GM21723 (cell line): ENCODE data around the gene PSMB2.

Experiments used
- ATAC-seq: cut with Tn5 transposase; IDR thresholded peaks from one replicate; pipeline ENCODE4 v1.9.1; 2021; ENCODE audit warnings: mild to moderate bottlenecking, moderate library complexity; ENCODE audit not compliant: unreplicated experiment

The PSMB2 gene

DNA sequence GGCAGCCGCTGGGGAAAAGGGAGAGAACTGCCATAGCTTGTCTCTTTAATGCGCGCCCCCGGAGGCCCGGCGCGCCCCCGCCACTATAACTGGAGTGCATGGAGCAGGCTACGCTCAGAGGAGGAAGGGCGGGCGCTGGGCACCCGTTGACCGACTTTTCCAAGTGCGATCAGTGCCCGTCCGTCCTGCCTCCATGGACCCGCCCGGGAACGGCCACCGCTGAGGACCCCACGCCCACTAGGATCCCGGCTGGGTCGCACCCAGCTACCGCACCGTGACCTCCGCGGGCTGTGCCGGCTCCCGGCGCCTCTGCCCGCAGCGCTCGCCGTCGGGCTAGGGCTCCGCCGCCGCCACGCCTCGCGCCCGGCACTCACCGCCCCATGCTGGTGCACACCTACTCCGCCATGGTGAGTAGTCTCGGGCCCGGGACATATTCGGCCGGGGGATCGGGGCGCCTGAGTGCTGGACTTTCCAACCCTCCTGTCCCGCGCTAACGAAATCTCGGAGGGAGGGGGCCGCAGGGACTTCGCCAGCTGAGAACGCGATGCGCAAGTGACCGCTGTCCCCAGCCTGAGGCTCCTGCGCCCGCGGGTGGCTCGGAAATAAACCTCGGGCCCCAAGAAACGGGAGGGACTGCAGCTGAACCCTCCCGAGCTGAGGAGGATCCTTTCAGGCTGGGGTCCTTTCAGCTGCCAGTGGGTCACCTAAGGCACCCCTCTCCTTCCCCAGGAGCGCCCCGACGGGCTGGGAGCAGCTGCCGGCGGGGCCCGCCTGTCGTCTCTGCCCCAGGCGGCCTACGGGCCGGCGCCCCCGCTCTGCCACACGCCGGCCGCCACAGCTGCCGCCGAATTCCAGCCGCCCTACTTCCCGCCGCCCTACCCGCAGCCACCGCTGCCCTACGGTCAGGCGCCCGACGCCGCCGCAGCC lies 67.9 kb downstream of the PSMB2 start, which contains the start of gene TFAP2E:
TFAP2E (plus strand) TSS at position 117 of the 927 bp plus-strand sequence; CDS start at position 381, 264 bp downstream.
- no peak for ATAC-seq

- ATAC-seq: no peak
Measured at GRCh38 chr1:35572296-35572695, 69.0 kb downstream of the PSMB2 start.

DNA sequence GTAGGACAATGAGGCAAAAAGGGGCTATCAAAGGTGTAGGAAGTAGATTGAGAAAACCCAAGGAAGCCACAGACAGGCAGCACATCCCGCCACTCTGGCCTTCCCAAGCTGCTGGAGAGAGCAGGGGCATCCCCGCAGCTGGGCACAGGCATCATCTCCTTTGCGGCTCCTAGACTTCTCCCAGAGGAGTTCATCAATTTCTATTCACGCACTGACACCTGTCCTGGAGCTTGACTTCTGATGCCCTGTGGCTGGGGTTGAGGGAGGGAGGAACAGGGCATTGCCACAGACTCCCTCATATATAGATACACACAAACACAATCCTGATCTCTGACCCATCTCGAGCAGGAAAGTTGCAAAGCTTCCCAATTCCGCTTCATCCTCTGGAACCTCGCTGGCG lies 70.1 kb downstream of the PSMB2 start:
- ATAC-seq: no peak

DNA sequence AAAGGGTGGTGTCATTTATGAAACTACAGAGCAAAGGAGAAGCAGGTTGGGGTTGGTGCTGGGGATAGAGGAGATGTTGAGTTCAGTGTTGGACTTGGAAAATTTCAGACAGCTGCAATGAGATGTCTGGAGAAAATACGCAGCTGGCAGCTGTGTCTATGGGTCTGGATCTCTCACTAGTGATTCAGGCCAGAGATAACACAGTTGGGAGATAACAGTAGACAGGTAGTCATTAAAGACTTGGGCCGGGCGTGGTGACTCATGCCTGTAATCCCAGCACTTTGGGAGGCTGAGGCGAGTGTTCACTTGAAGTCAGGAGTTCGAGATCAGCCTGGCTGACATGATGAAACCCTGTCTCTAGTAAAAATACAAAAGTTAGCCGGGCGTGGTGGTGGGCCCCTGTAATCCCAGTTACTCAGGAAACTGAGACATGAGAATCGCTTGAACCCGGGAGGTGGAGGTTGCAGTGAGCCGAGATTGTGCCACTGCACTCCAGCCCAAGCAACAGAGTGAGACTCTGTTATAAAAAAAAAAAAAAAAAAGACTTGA lies 70.7 kb downstream of the PSMB2 start:
- no peak for ATAC-seq

- no peak for ATAC-seq
Measured at GRCh38 chr1:35569936-35570335, 71.4 kb downstream of the PSMB2 start.

DNA sequence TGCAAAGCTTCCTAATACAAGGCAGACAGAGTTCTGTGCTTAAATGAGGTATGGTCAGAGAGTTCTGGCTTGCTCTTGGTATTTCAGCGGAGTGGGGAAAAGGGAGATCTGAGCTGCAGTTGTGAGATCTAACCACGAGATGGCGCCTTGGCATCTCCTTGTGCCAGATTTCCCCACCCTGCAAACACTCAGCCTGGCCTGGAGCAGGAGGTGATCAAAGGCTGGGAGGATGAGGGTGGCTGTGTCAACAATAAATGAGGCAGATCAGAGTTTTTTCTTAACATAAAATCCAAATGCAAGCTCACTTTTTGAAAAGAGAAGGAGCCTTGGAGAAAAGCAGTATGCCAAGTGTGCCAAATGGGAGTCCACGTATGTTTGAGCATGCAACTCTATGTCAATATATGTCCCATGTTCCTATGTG lies 72.3 kb downstream of the PSMB2 start:
- ATAC-seq: no peak

GRCh38 chr1:35567947-35568558 lies 73.3 kb downstream of the PSMB2 start:
- ATAC-seq: no peak

DNA sequence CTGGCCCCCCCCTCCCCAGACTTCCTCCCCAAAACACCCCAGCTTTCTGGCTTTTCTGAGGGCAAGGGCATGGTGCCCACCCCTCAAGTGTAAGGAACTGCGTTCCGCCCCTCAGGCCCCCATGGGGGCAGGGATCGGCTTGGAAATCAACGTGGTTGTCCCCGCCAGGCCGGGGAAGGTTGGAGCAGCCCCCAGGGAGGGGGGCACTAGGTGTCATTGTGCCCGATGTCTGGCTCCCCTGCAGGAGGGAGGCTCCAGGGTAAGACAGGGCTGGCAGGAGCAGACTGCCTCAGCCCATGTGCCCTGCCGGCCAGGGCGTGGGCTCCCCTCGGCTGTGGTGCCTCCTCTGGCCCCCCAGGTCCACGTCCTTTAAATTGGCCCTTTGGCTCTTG lies 75.6 kb downstream of the PSMB2 start:
- no peak for ATAC-seq

- no peak for ATAC-seq
Measured at GRCh38 chr1:35564884-35565741, 76.2 kb downstream of the PSMB2 start.

- no peak for ATAC-seq
Measured at GRCh38 chr1:35564037-35564883, 77.1 kb downstream of the PSMB2 start.

GRCh38 chr1:35563166-35563565 lies 78.2 kb downstream of the PSMB2 start:
- no peak for ATAC-seq

- no peak for ATAC-seq
Measured at GRCh38 chr1:35561972-35562680, 79.2 kb downstream of the PSMB2 start.

GRCh38 chr1:35561297-35561971 lies 79.9 kb downstream of the PSMB2 start:
- no peak for ATAC-seq

DNA sequence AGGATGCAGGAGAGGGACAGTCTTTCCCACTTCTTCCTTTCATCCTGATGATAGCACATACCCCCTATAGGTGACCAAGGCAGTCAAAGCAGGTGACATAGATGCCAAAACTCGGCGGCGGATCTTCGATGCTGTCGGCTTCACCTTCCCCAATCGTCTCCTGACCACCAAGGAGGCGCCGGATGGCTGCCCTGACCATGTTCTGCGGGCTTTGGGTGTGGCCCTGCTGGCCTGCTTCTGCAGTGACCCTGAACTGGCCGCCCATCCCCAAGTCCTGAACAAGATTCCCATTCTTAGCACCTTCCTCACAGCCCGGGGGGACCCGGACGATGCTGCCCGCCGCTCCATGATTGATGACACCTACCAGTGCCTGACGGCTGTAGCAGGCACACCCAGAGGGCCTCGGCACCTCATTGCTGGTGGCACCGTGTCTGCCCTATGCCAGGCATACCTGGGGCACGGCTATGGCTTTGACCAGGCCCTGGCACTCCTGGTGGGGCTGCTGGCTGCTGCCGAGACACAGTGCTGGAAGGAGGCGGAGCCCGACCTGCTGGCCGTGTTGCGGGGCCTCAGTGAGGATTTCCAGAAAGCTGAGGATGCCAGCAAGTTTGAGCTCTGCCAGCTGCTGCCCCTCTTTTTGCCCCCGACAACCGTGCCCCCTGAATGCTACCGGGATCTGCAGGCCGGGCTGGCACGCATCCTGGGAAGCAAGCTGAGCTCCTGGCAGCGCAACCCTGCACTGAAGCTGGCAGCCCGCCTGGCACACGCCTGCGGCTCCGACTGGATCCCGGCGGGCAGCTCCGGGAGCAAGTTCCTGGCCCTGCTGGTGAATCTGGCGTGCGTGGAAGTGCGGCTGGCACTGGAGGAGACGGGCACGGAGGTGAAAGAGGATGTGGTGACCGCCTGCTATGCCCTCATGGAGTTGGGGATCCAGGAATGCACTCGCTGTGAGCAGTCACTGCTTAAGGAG lies 80.8 kb downstream of the PSMB2 start:
- ATAC-seq: no peak

GRCh38 chr1:35559317-35559944 lies 81.9 kb downstream of the PSMB2 start:
- no peak for ATAC-seq

DNA sequence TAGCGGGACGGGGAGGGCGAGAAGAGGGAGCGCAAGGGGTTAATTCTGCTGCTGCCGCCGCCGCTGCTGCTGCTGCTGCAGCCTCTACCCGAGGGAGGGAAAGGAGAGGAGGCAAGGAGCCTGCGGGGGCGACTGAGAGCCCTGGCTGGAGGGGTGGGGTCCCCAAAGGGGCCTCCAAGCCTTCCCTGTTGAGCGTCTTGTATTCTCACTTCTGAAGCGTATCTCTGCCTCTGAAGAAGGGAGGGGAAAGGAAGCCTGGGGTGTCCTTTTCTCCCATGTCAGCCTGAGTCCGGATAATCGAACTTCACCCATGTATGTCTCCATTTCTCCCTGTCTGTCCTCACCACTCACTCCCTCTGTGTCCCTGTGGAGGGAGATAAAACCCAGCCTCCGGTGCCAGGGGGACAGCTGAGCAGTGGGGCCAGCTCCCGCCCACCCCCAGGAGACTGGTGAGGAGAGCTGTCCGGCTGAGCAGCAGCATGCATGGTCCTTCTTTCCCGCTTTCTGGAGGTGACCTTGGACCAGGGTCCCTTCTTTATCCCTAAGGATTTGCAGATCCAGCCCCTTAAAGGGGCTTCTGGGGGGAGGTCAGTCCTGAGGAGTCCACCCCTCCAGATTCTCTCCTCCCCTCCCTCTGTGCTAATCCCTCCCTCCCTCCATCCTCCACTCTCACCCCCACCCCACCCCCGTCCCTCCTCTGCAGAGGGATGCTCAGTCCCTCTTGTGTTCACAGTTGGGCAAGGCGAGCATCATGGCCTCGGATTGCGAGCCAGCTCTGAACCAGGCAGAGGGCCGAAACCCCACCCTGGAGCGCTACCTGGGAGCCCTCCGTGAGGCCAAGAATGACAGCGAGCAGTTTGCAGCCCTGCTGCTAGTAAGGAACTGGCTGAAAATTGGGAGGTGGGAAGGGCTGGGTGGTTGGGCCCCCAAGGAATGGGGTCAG lies 82.7 kb downstream of the PSMB2 start:
- ATAC-seq: no peak
